Heart right ventricle (tissue), 16 donors: ENCODE measurements around the gene DCBLD2. TPM values are rescaled to one million over a fixed set of nuclear protein-coding genes. Genes with fewer than 3 reads are reported as not detected.
A peak's percentile ranks its signal among the peaks of the same experiment; 100 is the strongest.

ENCODE experiments used
- ATAC-seq, 8 donors: fragments of 200-7000 bp; cut with Tn5 transposase; one replicate each; pipeline ENCODE4 v1.9.1; 2020; ENCODE audit warnings: mild to moderate bottlenecking in 8 of 8, moderate library complexity in 8 of 8, moderate number of reproducible peaks in 1 of 8
- DNase-seq, 2 donors: peaks; one replicate each; pipeline ENCODE4 v3.0.0-alpha.2; 2020
- H3K27ac ChIP-seq, 10 donors: fragments of 200-600 bp; sonication (generic) in 2 of 10; one replicate each; pipeline versions ENCODE4 v1.5.0 to v1.8.0; 2020 to 2022; ENCODE audit warnings: mild to moderate bottlenecking in 3 of 10
- H3K27me3 ChIP-seq, 7 donors: fragments of 200-600 bp; one replicate each; pipeline ENCODE4 v1.8.0; 2021 to 2022; ENCODE audit warnings: mild to moderate bottlenecking in 2 of 7
- H3K36me3 ChIP-seq, 9 donors: fragments of 200-600 bp; sonication (generic) in 1 of 9; one replicate each; pipeline versions ENCODE4 v1.5.0 to v1.8.0; 2020 to 2022; ENCODE audit warnings: mild to moderate bottlenecking in 2 of 9
- H3K4me1 ChIP-seq, 9 donors: fragments of 200-600 bp; sonication (generic) in 1 of 9; one replicate each; pipeline versions ENCODE4 v1.5.0 to v1.8.0; 2020 to 2022; ENCODE audit warnings: mild to moderate bottlenecking in 4 of 9
- H3K4me3 ChIP-seq, 10 donors: fragments of 200-600 bp; sonication (generic) in 2 of 10; one replicate each; pipeline versions ENCODE4 v1.5.0 to v1.8.0; 2020 to 2022; ENCODE audit warnings: mild to moderate bottlenecking in 7 of 10, moderate library complexity in 2 of 10
- H3K9me3 ChIP-seq, 11 donors: fragments of 200-600 bp in 10 of 11; sonication (generic) in 2 of 11; one replicate each; pipeline versions ENCODE4 v1.5.0 to v1.8.0; 2013 to 2022; ENCODE audit warnings: mild to moderate bottlenecking in 2 of 11, control low read depth in 1 of 11, moderate library complexity in 1 of 11
- CTCF ChIP-seq, 9 donors: fragments of 200-600 bp; sonication (generic) in 2 of 9; IDR thresholded peaks; one replicate each; pipeline versions ENCODE4 v1.5.0 to v1.8.0; 2021 to 2022; ENCODE audit warnings: antibody characterized with exemption in 9 of 9, mild to moderate bottlenecking in 5 of 9, moderate library complexity in 1 of 9
- WGBS, 2 donors: extraction: QIAGEN DNeasy Blood & Tissue Kit; methylation state at CpG; one replicate each; pipeline ENCODE4 v1.1.7; 2013; ENCODE audit warnings: inconsistent platforms in 1 of 2; 5-methylcytosine and 5-hydroxymethylcytosine counted together
- intact Hi-C, 10 donors: fragments of 100-400 bp; cut with DNase I; formaldehyde crosslinking; loops; one replicate each; pipeline versions ENCODE4 v1.11.1 to v1.14.2; 2022
- polyA plus RNA-seq, 2 donors: library from polyadenylated mRNA; stranded (reverse); fragments of 200-250 nt; gene quantifications; one replicate each; pipeline ENCODE4 v1.2.3, GENCODE V29; 2013
- total RNA-seq, 10 donors: library from RNA; stranded (reverse); fragmentation: NEBNext Ultra II Directional in 3 of 10; extraction: Animal tissue kit (Norgen Biotek cat#: 25700) in 3 of 10; gene quantifications; one replicate each; pipeline versions ENCODE4 v1.2.1 to v1.2.4, GENCODE V29; 2021 to 2023
- donor health status: Arrhythmogenic right ventricular cardiomyopathy.
- donor health status: ischemic (EF 13 %, LVEDD 7.1; RV severe dilation, severe dysfunction).
- donor health status: healthy with polysubstance abuse.
- donor health status: DM: no; HTN: yes; CAD: no.
- donor health status: DM: no; HTN: no; CAD: no.
- donor health status: ischemic (EF 25% LVEDD 6.9; RV normal size, moderate dysfunction).
- donor health status: ischemic (EF 25% LVEDD 5.7; RV mildly dilated, moderate dysfunction).
- donor health status: healthy.
- donor health status: DM: yes; HTN: yes; CAD: no.
- donor health status: Ischemic cardiomyopathy.
- donor health status: ischemic (EF 35%, LVEDD 5.7; RV mildly dilated, moderate dysfunction).
- donor health status: nonischemic (EF 11% LVEDD 7.7; RV severe dilation, severe dysfunction).
- donor health status: DM: yes; HTN: yes; CAD: no.
- donor health status: PGD.
- donor health status: ischemic (EF 29% LVEDD 5.4; RV normal size, mild dysfunction).
- donor health status: nonischemic (EF 23%, LVEDD 6.1; RV moderate dilation, normal function).

DCBLD2 gene
- total and polyA plus RNA-seq, 12 donors: 11.9 to 97.4 (median 40.5) TPM

GRCh38 chr3:98897701-98898100 is 3.8 kb downstream of the DCBLD2 start:
- ATAC-seq: no peak
- no peaks in the 10 kb centered on the region for H3K9me3 ChIP-seq
- WGBS, 2 donors: 38 to 40% methylated on average over 1 of the region's 1 CpG
- no peak for TF ChIP-seq CTCF (IDR thresholded peaks at IDR 0.05)
- peaks cover 0 to 9% (median 0%) of the 10 kb centered on the region in 7 donors for H3K27me3 ChIP-seq
- H3K4me1 ChIP-seq: peaks cover 0 to 62% (median 33%) of the 10 kb centered on the region in 9 donors
- H3K27ac ChIP-seq: no peak overlapping the region
- H3K36me3 ChIP-seq: no peaks in the 10 kb centered on the region
- no peak for DNase-seq
- no peak overlapping the region for H3K4me3 ChIP-seq
- intact Hi-C loops: loop anchor here in 1 of 10 donors (5.0 kb wide), 1 partner anchor 300 kb away; no protein-coding TSS in a partner anchor

GRCh38 chr3:98894791-98895576 is 6.5 kb downstream of the DCBLD2 start:
- no peaks in the 10 kb centered on the region for H3K36me3 ChIP-seq
- no peaks in the 10 kb centered on the region for H3K27me3 ChIP-seq
- no peaks in the 10 kb centered on the region for H3K9me3 ChIP-seq
- intact Hi-C loops: loop anchor here in 1 of 10 donors (5.0 kb wide), 2 partner anchors 78 to 298 kb away; no protein-coding TSS in a partner anchor
- no peak for DNase-seq
- no peak overlapping the region for H3K4me3 ChIP-seq
- H3K4me1 ChIP-seq: peaks cover 4 to 75% (median 54%) of the 10 kb centered on the region in 9 donors
- ATAC-seq: no peak
- WGBS, 2 donors: 78 to 81% methylated on average over 8 of the region's 8 CpGs
- TF ChIP-seq CTCF (IDR thresholded peaks at IDR 0.05): no peak
- peak overlapping the region in 1 of 10 donors; percentile 35 for H3K27ac ChIP-seq

GRCh38 chr3:98893740-98894139 is 7.8 kb downstream of the DCBLD2 start:
- DNase-seq (no peak), ATAC-seq (peak in 6 of 8 donors; percentile 38 to 61 (median 53))
- Histone ChIP-seq H3K27me3 (no peaks in the 10 kb centered on the region), H3K27ac (peak overlapping the region in 4 of 10 donors; percentile 10 to 37 (median 28)), H3K4me1 (peaks cover 4 to 81% (median 60%) of the 10 kb centered on the region in 9 donors), H3K4me3 (no peak overlapping the region), H3K9me3 (no peaks in the 10 kb centered on the region), H3K36me3 (no peaks in the 10 kb centered on the region)
- 10 to 24% methylated on average over 3 of the region's 3 CpGs for WGBS, 2 donors
- intact Hi-C loops: loop anchor here in 1 of 10 donors (5.0 kb wide), 1 partner anchor 76 kb away; no protein-coding TSS in a partner anchor
- TF ChIP-seq CTCF (IDR thresholded peaks at IDR 0.05): no peak

- DNase-seq (no peak), ATAC-seq (no peak)
- Histone ChIP-seq H3K36me3 (no peaks in the 10 kb centered on the region), H3K9me3 (no peaks in the 10 kb centered on the region), H3K27ac (peak overlapping the region in 1 of 10 donors; percentile 15), H3K4me3 (no peak overlapping the region), H3K4me1 (peaks cover 4 to 83% (median 63%) of the 10 kb centered on the region in 9 donors), H3K27me3 (no peaks in the 10 kb centered on the region)
- TF ChIP-seq CTCF (IDR thresholded peaks at IDR 0.05): no peak
- 93 to 94% methylated on average over 3 of the region's 3 CpGs for WGBS, 2 donors
- intact Hi-C loops: loop anchor here in 1 of 10 donors (5.0 kb wide), 1 partner anchor 75 kb away; no protein-coding TSS in a partner anchor
Observed at GRCh38 chr3:98892263-98892662, 9.2 kb downstream of the DCBLD2 start.
